HEK293T (cell line): ENCODE data around the gene PLPP4.

Source experiments
- BHLHE40 ChIP-seq: fragments of 450-650 bp; IDR thresholded peaks from 2 replicates; pipeline ENCODE4 v1.6.1; 2016; ENCODE audit warnings: mild to moderate bottlenecking, moderate library complexity, borderline replicate concordance
- FOXK2 ChIP-seq: fragments of 450-650 bp; IDR thresholded peaks from 2 replicates; pipeline ENCODE4 v1.6.1; 2016; ENCODE audit warnings: mild to moderate bottlenecking
- NFRKB ChIP-seq: fragments of 450-650 bp; IDR thresholded peaks from 2 replicates; pipeline ENCODE4 v1.6.1; 2016; ENCODE audit warnings: mild to moderate bottlenecking, moderate library complexity
- SP1 ChIP-seq: fragments of 450-650 bp; IDR thresholded peaks from 2 replicates; pipeline ENCODE4 v1.6.1; 2017

DNA sequence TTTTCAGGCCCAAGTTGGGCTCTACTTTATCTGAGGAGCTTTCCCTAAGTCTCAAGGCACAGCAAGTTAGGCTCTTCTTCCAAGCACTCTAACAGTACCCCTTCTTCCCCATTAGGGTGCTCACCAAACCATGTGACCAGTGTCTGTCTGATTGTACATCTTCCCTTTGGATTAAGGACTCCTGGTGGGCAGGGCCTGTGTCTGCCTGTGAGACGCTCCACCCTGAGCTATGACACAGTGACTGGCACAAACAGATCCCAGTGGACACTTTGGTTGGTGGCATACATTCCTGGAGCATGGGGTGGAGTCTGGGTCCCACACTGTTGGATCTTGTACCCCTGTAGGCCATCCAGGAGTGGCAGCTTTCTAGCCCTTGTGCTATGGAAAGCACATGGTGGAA lies 23.8 kb downstream of the PLPP4 start:
- TF ChIP-seq BHLHE40, result no peak
- TF ChIP-seq NFRKB, result no peak
- no peak for TF ChIP-seq SP1
- no peak for TF ChIP-seq FOXK2
